Hepatocyte (in vitro differentiated cells): Measurements from ENCODE around the gene ACTR1A.

Experiments
- CTCF ChIP-seq: fragments of 200-600 bp; sonication (generic); IDR thresholded peaks from 2 replicates; pipeline ENCODE4 v1.5.1; 2016; ENCODE audit warnings: antibody characterized with exemption, mild to moderate bottlenecking; ENCODE audit not compliant: poor library complexity
- EZH2 ChIP-seq: fragments of 200-600 bp; sonication (generic); IDR thresholded peaks from 2 replicates; pipeline ENCODE4 v1.6.1; 2016; ENCODE audit warnings: antibody characterized with exemption, mild to moderate bottlenecking, borderline replicate concordance

GRCh38 chr10:102508506-102508905, 6.0 kb upstream of the ACTR1A start:
- TF ChIP-seq EZH2 (no peak), CTCF (no peak)
